Peyer's patch (tissue), 4 donors: ENCODE measurements around the gene BARX1. TPM values are rescaled to one million over a fixed set of nuclear protein-coding genes. Genes with fewer than 3 reads are reported as not detected.

Source experiments
- DNase-seq, 3 donors: peaks; one replicate each; pipeline ENCODE4 v3.0.0-alpha.2; 2017 to 2019
- H3K27ac ChIP-seq, 4 donors: fragments of 200-600 bp; sonication (generic); one replicate each; pipeline ENCODE4 v1.5.1; 2016 to 2019
- H3K27me3 ChIP-seq, 2 donors: fragments of 200-600 bp; sonication (generic); one replicate each; pipeline ENCODE4 v1.5.1; 2019
- H3K36me3 ChIP-seq, 3 donors: fragments of 200-600 bp; sonication (generic); one replicate each; pipeline ENCODE4 v1.5.1; 2016 to 2019
- H3K4me1 ChIP-seq, 4 donors: fragments of 200-600 bp; sonication (generic); one replicate each; pipeline ENCODE4 v1.5.1; 2016 to 2019
- H3K4me3 ChIP-seq, 4 donors: fragments of 200-600 bp; sonication (generic); 1 replicate in 3 of 4; 2 replicates in 1 of 4; pipeline ENCODE4 v1.5.1; 2016 to 2019; ENCODE audit warnings: mild to moderate bottlenecking in 1 of 4
- H3K9me3 ChIP-seq, 4 donors: fragments of 200-600 bp; sonication (generic); one replicate each; pipeline ENCODE4 v1.5.1; 2016 to 2019; ENCODE audit warnings: mild to moderate bottlenecking in 1 of 4
- POLR2A ChIP-seq, 2 donors: fragments of 450-650 bp; IDR thresholded peaks; one replicate each; pipeline ENCODE4 v1.5.1; 2017; ENCODE audit warnings: antibody characterized with exemption in 2 of 2, mild to moderate bottlenecking in 2 of 2, moderate library complexity in 2 of 2
- total RNA-seq, 4 donors: library from RNA; depleted of rRNA; stranded (reverse); fragments of >200 nt; gene quantifications; one replicate each; pipeline ENCODE4 v1.1.0, GENCODE V29; 2016
- TF ChIP-seq, protein P1 (sequence below), 6 experiments: fragments of 450-650 bp in 4 of 6; fragments of 200-600 bp in 2 of 6; sonication (generic) in 1 of 6; IDR thresholded peaks; one replicate each; pipeline ENCODE4 v1.5.1; 2017 to 2019; ENCODE audit warnings: antibody characterized with exemption in 6 of 6, mild to moderate bottlenecking in 3 of 6, moderate library complexity in 1 of 6

BARX1 gene
- total RNA-seq, 4 donors from 2014 or later: not detected

DNA sequence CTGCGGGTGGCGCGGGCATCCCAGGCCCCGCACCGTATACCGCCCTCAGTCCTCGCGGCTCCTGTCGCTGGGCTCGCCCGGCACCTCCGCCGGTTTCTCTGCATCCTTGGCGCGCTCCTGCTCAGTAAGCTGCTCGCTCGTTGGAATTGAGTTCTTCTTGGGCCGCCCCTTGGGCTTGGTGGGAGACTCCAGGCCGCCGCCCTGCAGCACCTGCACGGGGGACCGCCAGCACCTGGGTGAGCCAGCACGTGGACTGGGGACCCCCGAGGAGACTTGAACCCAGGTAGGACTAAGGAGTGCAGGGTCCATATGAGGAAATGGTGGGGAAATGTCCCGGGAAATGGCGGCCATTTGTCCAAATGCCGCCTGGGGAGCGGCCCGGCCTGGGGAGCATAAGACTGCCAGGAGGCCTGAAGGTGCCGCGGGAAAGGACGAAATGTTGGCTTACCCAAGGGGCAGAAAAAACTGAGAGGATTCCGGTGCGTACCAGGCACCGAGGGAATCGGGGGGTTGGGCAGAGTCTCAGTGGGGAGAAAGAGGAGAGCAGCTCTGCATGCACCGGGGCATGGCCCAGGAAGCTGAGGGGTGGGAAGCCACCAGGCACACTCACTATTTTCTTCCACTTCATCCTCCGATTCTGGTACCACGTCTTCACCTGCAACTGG is 2.9 kb downstream of the BARX1 start:
- Histone ChIP-seq H3K4me3 (peak overlapping the region in 2 of 4 donors; percentile 43 to 51), H3K9me3 (no peaks in the 10 kb centered on the region), H3K27me3 (peaks cover 0 to 90% of the 10 kb centered on the region in 2 donors), H3K36me3 (no peaks in the 10 kb centered on the region), H3K27ac (no peak overlapping the region), H3K4me1 (peaks cover 0 to 53% (median 12%) of the 10 kb centered on the region in 4 donors)
- DNase-seq: no peak
- TF ChIP-seq POLR2A (IDR thresholded peaks at IDR 0.05): no peak
- TF ChIP-seq, protein P1, sequence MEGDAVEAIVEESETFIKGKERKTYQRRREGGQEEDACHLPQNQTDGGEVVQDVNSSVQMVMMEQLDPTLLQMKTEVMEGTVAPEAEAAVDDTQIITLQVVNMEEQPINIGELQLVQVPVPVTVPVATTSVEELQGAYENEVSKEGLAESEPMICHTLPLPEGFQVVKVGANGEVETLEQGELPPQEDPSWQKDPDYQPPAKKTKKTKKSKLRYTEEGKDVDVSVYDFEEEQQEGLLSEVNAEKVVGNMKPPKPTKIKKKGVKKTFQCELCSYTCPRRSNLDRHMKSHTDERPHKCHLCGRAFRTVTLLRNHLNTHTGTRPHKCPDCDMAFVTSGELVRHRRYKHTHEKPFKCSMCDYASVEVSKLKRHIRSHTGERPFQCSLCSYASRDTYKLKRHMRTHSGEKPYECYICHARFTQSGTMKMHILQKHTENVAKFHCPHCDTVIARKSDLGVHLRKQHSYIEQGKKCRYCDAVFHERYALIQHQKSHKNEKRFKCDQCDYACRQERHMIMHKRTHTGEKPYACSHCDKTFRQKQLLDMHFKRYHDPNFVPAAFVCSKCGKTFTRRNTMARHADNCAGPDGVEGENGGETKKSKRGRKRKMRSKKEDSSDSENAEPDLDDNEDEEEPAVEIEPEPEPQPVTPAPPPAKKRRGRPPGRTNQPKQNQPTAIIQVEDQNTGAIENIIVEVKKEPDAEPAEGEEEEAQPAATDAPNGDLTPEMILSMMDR (IDR thresholded peaks at IDR 0.05): no peak

DNA sequence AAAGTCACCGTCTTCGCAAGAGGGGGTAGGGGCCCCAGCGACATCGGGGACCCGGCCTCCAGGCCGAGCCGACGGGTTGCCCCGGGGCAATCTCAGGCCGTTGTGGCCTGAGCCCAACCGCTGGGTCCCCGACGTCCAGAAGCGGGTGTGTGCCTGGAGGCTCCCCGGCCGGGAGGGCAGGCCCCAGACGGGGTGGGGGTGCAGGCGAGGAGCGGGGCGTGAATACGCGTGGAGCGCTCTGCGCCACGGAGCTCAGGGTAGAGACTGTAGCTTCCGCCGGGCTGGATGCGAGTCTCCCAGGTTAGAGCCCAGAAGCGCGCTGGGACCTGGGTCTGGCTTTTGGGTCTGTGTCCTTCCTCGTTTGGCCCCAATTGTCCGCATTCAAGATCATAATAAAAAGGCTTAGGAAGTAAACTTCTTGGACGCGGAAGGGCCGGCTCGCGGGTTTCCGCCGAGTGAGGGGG is 3.5 kb downstream of the BARX1 start:
- Histone ChIP-seq H3K27me3 (peaks cover 0 to 90% of the 10 kb centered on the region in 2 donors), H3K36me3 (no peaks in the 10 kb centered on the region), H3K27ac (no peak overlapping the region), H3K4me1 (peaks cover 0 to 53% (median 12%) of the 10 kb centered on the region in 4 donors), H3K4me3 (peak overlapping the region; percentile 29 to 61 (median 47)), H3K9me3 (no peaks in the 10 kb centered on the region)
- no peak for DNase-seq
- TF ChIP-seq POLR2A (IDR thresholded peaks at IDR 0.05): no peak
- TF ChIP-seq, protein P1 (IDR thresholded peaks at IDR 0.05): no peak

DNA sequence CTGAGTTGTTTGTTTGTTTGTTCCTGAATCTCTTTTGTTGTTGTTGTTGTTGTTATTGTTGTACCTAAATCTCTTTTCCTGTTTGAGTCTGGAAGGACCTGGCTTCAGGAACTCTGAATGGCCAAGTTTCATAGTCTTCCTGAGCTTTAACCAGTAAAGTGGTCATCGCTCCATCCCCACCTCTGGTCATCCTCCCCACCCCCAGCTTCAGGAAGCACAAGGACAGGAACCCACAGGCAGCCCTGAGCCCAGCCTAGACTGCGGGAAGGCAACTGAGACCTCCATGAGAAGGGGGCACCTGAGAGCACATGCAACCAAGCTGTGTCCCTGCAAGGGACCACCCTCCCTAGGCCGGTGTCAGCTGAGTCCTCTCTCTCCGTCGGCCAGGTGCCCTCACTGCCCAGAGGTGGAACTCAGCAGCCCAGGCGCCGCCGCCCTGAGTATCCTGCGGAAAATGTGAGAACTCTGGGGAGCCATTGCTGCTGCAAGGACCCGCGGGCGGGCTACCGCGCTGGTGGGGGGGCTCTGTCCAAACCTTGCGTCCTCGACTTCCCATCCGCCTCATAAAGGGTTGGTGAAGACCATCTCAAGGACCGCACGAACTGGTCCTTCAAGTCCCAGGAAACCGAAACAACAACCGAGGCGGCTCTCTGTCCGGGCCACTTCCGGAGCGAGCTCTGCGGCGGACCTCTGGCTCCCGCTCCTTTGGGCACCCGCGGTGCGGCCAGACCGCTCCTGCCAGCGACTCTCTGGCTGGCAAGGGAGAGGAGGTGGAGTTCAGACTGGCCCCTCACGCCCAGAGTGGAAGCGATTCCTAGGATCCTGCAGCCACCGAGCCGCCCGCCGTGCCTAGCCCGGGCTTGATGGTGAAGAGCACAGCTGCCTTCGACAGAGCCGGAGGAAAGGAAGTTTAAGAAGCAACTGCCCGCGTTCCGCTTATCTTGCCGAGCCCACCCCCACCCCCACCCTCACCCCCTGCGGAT is 4.2 kb downstream of the BARX1 start:
- DNase-seq: no peak
- H3K27me3 ChIP-seq: peaks cover 0 to 90% of the 10 kb centered on the region in 2 donors
- no peak for TF ChIP-seq POLR2A (IDR thresholded peaks at IDR 0.05)
- TF ChIP-seq, protein P1 (IDR thresholded peaks at IDR 0.05): no peak
- no peaks in the 10 kb centered on the region for H3K9me3 ChIP-seq
- H3K4me1 ChIP-seq: peaks cover 0 to 59% (median 12%) of the 10 kb centered on the region in 4 donors
- peak overlapping the region; percentile 29 to 61 (median 47) for H3K4me3 ChIP-seq
- H3K36me3 ChIP-seq: no peaks in the 10 kb centered on the region
- no peak overlapping the region for H3K27ac ChIP-seq

DNA sequence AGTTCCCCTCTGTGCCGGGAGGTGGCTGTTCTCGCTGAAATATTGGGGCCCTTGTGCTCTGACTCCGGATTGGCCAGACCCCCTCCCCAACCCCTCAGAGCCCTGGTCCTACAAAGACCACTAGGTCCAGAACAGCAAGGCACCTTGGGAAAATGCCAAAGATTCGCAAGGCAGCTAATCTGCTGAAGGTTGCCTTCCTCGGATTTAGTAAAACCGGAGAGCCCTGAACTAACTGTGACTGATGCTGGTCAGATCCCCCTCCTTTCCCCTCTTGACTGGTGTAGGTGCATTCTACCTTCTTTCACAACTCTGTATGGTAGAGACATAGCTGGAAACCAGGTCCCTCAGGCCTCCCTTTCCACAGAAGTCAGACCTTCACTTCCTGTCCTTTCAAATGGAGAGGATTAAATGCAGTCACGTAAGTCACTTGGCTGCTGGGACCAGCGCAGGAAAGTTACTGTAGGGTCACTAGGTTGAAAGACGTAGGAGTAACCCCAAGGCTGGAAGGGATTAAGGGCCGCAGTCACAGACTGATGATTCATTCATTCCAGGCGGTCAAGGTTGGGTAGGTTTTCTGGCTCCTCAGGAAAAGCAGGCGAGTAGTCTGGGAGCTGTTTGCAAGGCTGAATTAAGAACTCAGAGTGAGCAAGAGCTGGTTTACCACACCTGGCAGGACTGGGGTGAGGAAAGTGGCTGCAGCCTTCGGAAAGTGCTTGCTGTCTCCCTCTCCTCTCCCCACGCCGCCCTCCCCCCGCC is 5.3 kb downstream of the BARX1 start:
- H3K27ac ChIP-seq: no peak overlapping the region
- H3K9me3 ChIP-seq: no peaks in the 10 kb centered on the region
- DNase-seq: no peak
- no peaks in the 10 kb centered on the region for H3K36me3 ChIP-seq
- peaks cover 0 to 86% of the 10 kb centered on the region in 2 donors for H3K27me3 ChIP-seq
- H3K4me1 ChIP-seq: peaks cover 0 to 58% (median 12%) of the 10 kb centered on the region in 4 donors
- no peak overlapping the region for H3K4me3 ChIP-seq
- TF ChIP-seq, protein P1 (IDR thresholded peaks at IDR 0.05): no peak
- no peak for TF ChIP-seq POLR2A (IDR thresholded peaks at IDR 0.05)

DNA sequence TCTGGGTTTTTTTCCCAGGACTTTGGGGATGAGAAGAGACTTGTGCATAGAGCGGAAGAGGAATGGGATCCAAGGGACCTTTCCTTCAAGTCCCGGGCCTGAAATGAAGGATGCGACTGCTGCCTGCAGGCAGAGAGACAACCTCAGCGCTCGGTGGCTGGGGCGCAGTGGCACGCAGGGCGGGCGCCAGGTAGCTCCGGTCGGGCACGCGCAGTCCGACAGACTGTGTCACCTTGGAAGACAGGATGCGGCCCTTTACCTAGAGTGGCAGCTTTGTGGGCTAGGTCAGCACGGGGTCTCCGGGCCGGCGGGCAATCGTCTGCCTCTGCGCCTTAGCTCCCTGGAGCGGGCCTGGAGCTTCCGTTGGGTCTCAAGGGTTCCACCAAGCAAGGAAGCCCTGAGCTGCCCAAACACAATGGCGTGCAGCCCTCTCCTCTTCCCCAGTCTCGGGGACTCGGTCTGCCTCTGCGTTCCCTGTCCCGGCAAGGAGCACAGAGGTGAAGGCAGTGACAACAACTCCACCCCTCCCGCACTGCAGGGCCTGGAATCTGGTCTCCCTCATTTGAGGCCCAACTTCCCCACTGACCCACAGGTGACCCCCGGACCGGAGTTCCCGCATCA is 6.0 kb downstream of the BARX1 start:
- Histone ChIP-seq H3K4me3 (no peak overlapping the region), H3K36me3 (no peaks in the 10 kb centered on the region), H3K9me3 (no peaks in the 10 kb centered on the region), H3K27ac (no peak overlapping the region), H3K27me3 (peaks cover 0 to 87% of the 10 kb centered on the region in 2 donors), H3K4me1 (peaks cover 0 to 51% (median 12%) of the 10 kb centered on the region in 4 donors)
- TF ChIP-seq, protein P1 (IDR thresholded peaks at IDR 0.05): no peak
- no peak for TF ChIP-seq POLR2A (IDR thresholded peaks at IDR 0.05)
- DNase-seq: peak in 1 of 3 donors; percentile 34
